Effector memory CD8-positive, alpha-beta T cell (primary cell): Measurements from ENCODE around the gene CCKAR.

Experiments
- ATAC-seq: fragments of 150-1000 bp; cut with Tn5 transposase; replicated peaks from 2 replicates; pipeline ENCODE4 v1.10.0; 2021; ENCODE audit warnings: mild to moderate bottlenecking, moderate library complexity
- DNase-seq, 3 experiments: peaks; one replicate each; pipeline ENCODE4 v3.0.0; 2021
- H3K27ac Mint-ChIP-seq, 2 donors: one replicate each; pipeline ENCODE4 v1.8.0; 2022; ENCODE audit warnings: mild to moderate bottlenecking in 2 of 2, mixed read lengths in 2 of 2, moderate library complexity in 2 of 2
- H3K27me3 Mint-ChIP-seq, 2 donors: one replicate each; pipeline ENCODE4 v1.8.0; 2022; ENCODE audit warnings: mixed read lengths in 2 of 2
- H3K36me3 Mint-ChIP-seq: one replicate; pipeline ENCODE4 v1.8.0; 2022; ENCODE audit warnings: mild to moderate bottlenecking, moderate library complexity, mixed read lengths; ENCODE audit not compliant: insufficient read depth
- H3K4me1 Mint-ChIP-seq, 2 donors: one replicate each; pipeline ENCODE4 v1.8.0; 2022; ENCODE audit warnings: low read depth in 2 of 2, mixed read lengths in 2 of 2
- H3K4me3 Mint-ChIP-seq, 2 donors: one replicate each; pipeline ENCODE4 v1.8.0; 2022; ENCODE audit warnings: mild to moderate bottlenecking in 2 of 2, mixed read lengths in 2 of 2, moderate library complexity in 2 of 2
- H3K9me3 Mint-ChIP-seq, 2 donors: one replicate each; pipeline ENCODE4 v1.8.0; 2022; ENCODE audit warnings: mixed read lengths in 2 of 2

The CCKAR gene

GRCh38 chr4:26434030-26434639 lies 56.1 kb downstream of the CCKAR start:
- no peak for DNase-seq
- Mint-ChIP-seq H3K9me3 (no peaks in the 10 kb centered on the region), H3K4me1 (no peaks in the 10 kb centered on the region), H3K36me3 (peaks cover 41% of the 10 kb centered on the region), H3K4me3 (no peak overlapping the region), H3K27me3 (no peaks in the 10 kb centered on the region), H3K27ac (no peak overlapping the region)
- ATAC-seq: no peak

GRCh38 chr4:26433556-26433955 lies 56.7 kb downstream of the CCKAR start:
- Mint-ChIP-seq H3K36me3 (peaks cover 41% of the 10 kb centered on the region), H3K4me3 (no peak overlapping the region), H3K27ac (no peak overlapping the region), H3K27me3 (no peaks in the 10 kb centered on the region), H3K9me3 (no peaks in the 10 kb centered on the region), H3K4me1 (no peaks in the 10 kb centered on the region)
- no peak for DNase-seq
- no peak for ATAC-seq

- no peaks in the 10 kb centered on the region for H3K27me3 Mint-ChIP-seq
- ATAC-seq (no peak), DNase-seq (no peak)
- no peak overlapping the region for H3K27ac Mint-ChIP-seq
- no peaks in the 10 kb centered on the region for H3K4me1 Mint-ChIP-seq
- peaks cover 41% of the 10 kb centered on the region for H3K36me3 Mint-ChIP-seq
- no peaks in the 10 kb centered on the region for H3K9me3 Mint-ChIP-seq
- H3K4me3 Mint-ChIP-seq: no peak overlapping the region
Observed at GRCh38 chr4:26432419-26432818, 57.9 kb downstream of the CCKAR start.

- no peaks in the 10 kb centered on the region for H3K27me3 Mint-ChIP-seq
- no peaks in the 10 kb centered on the region for H3K9me3 Mint-ChIP-seq
- H3K4me1 Mint-ChIP-seq: no peaks in the 10 kb centered on the region
- H3K27ac Mint-ChIP-seq: no peak overlapping the region
- H3K36me3 Mint-ChIP-seq: peaks cover 41% of the 10 kb centered on the region
- DNase-seq: no peak
- ATAC-seq: no peak
- no peak overlapping the region for H3K4me3 Mint-ChIP-seq
Observed at GRCh38 chr4:26431461-26432180, 58.7 kb downstream of the CCKAR start.
